Stomach (tissue), 4 donors: Measurements from ENCODE around the gene ZNF554.

Experiments
- CTCF ChIP-seq, 7 experiments: fragments of 450-650 bp in 4 of 7; fragments of 200-600 bp in 3 of 7; sonication (generic) in 3 of 7; IDR thresholded peaks; one replicate each; pipeline ENCODE4 v1.5.1; 2016 to 2019; ENCODE audit warnings: antibody characterized with exemption in 7 of 7, control low read depth in 2 of 7, mild to moderate bottlenecking in 1 of 7
- POLR2A ChIP-seq, 4 donors: fragments of 450-650 bp; IDR thresholded peaks; one replicate each; pipeline ENCODE4 v1.6.1; 2016; ENCODE audit warnings: antibody characterized with exemption in 4 of 4, control low read depth in 2 of 4, mild to moderate bottlenecking in 1 of 4, moderate library complexity in 1 of 4
- POLR2AphosphoS5 ChIP-seq, 3 donors: sonication (generic); formaldehyde crosslinking; IDR thresholded peaks; one replicate each; pipeline ENCODE4 v1.6.1; 2016; ENCODE audit warnings: antibody characterized with exemption in 3 of 3

- TF ChIP-seq CTCF (IDR thresholded peaks at IDR 0.05) (no peak), POLR2AphosphoS5 (IDR thresholded peaks at IDR 0.05) (no peak), POLR2A (IDR thresholded peaks at IDR 0.05) (no peak)
Measured at GRCh38 chr19:2834294-2834871, 14.7 kb downstream of the ZNF554 start.
